ENCODE data around the gene INSR.

INSR gene

GRCh38 chr19:7295912-7296536 is 1.8 kb upstream of the INSR start:
- no peak for DNase-seq (ENCODE audit: low spot score)

GRCh38 chr19:7294558-7295212 is 471 bp upstream of the INSR start:
- DNase-seq (ENCODE audit: low spot score) = peak; percentile 74

DNA sequence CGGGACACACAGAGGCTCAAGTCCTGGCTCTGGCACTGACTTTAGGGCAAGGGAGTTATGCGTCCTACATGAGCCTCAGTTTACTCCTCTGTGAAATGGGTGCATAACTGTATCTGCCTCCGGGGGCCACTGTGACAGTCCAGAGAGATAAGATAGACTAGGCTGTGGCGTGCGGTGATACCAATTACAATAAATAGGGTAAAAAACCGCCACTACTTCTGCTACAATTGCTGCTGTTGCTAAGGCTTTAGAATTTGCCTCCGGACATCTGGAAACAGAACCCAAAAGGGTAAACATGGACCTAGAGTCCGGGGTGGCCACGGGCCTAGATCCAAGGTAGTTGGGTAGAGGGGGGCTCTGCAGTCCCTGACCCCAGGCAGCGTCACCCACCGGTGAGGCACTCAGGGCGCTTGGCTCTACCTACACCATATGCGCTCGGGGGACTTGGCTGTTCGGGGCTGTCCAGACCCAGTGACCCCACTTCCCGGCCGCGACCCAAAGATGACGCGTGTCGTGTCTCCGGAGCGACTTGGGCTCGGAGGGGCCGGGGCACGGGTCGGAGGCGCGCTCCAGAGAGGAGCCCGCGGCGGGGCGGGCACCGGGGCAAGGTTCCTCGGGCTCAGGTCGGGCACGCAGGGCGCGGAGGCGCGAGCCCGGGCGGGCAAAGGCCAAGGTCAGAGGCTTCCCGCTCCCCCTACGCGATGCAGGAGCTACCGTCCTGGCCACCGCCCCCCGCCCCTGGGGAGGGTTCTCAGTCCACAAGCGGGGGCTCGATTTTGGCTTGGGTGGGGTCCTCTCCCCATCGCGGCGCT is 1.1 kb downstream of the INSR start:
- DNase-seq (ENCODE audit: low spot score) = no peak

DNA sequence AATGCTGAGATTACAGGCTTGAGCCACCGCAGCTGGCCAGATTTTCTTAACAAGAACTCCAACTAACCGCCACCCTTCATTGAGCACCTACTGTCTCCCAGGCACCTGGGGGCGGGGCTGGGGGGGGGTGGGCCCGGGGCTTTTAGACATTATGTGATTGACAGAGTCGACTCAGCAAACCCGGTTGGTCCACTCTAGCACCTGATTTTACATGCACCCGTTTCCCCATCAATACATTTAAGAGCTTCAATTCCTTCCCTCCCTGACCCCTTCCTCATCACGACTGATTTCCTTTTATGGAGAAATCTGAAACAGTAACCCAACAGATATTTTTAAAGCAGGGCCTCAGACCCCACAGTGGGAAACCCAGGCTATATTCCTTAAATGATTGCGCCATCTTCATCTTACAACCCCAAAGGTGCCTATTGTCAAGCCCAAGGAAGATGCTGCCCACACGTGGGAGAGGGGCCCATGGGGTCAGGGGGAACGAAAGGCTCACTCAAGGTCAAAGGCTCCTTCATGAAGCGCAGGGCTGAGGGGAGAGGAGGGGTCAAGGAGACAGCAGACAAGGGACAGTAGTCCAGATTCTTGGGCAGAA is 1.8 kb downstream of the INSR start:
- no peak for DNase-seq (ENCODE audit: low spot score)

DNA sequence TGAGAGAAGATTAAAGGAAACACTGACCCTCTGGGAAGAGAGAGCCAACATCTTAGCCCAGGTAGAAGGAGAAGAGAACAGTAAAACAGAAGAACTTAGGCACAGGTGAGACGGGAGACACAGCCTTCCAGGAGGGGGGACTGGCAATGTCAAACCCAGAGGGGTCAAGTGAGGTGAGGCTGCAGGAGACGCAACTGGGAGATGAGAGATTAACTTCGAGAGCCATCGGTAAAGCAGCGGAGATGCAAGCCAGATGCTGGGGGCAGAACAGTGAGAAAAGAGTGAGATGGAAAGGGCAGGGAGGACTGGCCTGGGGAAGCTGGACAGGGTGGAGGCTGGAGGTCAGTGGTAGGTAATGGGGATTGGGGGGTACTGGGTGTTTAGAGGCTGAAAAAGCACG is 5.2 kb downstream of the INSR start:
- DNase-seq (ENCODE audit: low spot score) = no peak

DNA sequence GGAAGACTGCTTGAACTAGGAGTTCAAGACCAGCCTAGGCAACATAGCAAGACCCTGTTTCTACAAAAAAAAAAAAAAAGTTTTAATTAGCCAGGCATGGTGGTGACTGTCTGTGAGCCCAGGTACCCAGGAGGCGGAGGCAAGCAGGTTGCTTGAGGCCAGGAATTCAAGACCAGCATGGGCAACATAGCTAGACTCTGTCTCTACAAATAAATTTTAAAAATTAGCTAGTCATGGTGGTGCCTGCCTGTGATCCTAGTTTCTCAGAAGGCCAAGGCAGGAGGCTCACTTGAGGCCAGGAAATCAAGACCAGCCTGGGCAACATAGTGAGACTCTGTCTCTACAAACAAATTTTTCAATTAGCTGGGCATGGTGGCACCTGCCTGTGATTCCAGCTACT is 6.1 kb downstream of the INSR start:
- no peak for DNase-seq (ENCODE audit: low spot score)

GRCh38 chr19:7287722-7288121 is 6.5 kb downstream of the INSR start:
- no peak for DNase-seq (ENCODE audit: low spot score)

GRCh38 chr19:7280940-7281666 is 13.1 kb downstream of the INSR start:
- no peak for DNase-seq (ENCODE audit: low spot score)

DNA sequence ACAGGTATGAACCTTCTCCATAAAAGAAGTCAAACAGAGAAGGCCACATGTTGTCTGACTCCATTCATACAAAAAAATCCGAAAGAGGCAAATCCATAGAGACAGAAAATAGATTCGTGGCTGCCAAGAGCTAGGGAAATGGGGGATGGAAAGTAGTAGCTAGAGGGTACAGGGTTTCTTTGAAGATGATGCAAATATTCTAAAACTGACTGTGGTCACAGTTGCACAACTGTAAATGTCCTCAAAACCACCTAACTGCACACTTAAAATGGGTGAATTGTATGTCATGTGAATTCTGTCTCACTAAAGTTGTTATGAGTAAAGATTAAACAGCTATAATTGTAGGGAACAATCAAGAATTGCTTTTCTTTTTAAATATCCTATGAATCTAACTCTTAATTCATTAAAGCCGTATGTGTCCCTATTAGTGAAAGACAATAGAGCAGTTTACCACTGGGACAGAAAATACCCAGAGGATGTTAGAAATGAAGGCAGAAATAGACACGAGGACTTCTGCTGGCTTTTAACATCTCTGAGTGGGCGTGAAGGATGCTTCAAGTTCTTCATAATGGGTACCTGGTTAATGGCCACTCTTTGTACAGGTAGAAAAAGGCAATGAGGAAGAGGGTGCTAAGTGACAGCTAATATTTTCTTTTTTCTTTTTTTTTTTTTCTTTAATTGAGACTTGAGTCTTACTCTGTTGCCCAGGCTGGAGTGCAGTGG is 21.2 kb downstream of the INSR start:
- DNase-seq (ENCODE audit: low spot score) = no peak

GRCh38 chr19:7268705-7269098 is 25.5 kb downstream of the INSR start:
- no peak for DNase-seq (ENCODE audit: low spot score)

DNA sequence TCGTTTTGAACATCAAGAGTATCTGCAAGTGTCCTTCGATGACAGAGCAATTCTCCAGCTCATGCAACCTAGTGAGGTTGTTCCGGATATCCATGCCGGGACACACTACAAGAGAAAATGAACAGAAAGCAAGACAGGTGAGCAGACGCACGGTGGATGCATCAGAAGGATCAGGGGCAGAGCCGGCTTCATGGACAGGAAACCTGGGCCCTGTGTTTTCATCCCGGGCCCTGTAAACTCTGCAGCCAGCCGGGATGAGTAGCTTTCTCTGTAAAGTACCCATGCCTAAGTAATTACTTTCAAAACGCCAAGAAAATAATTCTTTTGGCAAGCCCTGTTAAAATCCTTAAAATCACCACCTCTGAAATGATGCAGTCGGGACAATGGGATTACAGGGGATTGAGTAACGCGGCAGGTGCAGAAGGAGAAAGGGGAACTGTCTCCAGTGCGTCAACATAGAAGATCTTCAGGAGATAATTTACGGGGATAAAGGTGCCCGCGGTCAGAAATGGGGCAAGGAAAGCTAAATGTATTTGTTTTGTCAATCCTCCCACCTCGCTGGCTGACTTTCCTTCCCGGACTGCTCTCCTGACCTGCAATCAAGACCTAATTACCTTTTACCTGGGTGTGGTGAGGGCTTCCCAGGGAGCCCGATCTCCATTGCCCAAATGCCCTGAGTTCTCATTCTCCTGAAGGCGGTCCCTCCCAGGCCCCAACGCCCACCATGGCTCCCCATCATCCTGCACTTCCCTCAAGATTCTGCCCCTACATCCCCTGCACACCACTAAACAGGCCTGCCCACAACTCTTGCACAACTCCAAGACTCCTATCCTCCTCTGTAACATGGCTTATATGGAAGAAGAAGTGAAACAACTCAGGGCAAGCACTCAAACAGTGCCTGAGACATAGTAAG is 26.2 kb downstream of the INSR start:
- DNase-seq (ENCODE audit: low spot score) = no peak

DNA sequence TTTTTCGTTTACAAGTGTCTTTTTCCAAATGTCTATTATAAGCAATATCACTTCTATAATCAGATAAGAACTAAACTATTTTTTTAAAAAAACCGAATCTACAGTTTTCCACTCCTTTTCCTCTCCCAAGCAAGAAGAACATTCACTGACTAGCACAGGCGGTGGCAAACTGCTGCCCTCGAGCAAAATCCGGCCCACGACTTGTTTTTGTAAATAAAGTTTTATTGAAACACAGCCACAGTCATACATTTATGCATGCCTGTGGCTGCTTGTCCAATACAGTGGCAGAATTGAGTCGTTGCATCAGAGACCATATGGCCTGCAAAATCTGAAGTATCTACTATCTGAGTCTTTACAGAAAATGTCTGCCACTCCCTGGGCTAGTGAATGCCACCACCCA is 27.4 kb downstream of the INSR start:
- DNase-seq (ENCODE audit: low spot score) = no peak

GRCh38 chr19:7265963-7266362 is 28.3 kb downstream of the INSR start:
- no peak for DNase-seq (ENCODE audit: low spot score)

GRCh38 chr19:7264858-7265257 is 29.4 kb downstream of the INSR start:
- no peak for DNase-seq (ENCODE audit: low spot score)

DNA sequence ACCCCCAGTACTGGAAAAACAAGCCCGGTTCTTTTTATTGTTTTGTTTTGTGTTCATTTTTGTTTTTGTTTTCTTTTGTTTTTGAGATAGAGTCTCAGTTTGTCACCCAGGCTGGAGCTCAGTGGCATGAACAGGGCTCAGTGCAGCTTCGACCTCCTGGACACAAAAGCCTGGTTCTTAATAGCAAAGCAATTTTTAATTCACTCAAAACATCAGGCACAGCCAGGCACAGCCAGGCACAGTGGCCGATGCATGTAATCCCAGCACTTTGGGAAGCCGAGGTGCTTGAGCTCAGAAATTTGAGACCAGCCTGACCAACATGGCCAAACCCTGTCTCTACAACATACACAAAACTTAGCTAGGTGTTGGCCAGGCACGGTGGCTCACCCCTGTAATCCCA is 30.7 kb downstream of the INSR start:
- no peak for DNase-seq (ENCODE audit: low spot score)

DNA sequence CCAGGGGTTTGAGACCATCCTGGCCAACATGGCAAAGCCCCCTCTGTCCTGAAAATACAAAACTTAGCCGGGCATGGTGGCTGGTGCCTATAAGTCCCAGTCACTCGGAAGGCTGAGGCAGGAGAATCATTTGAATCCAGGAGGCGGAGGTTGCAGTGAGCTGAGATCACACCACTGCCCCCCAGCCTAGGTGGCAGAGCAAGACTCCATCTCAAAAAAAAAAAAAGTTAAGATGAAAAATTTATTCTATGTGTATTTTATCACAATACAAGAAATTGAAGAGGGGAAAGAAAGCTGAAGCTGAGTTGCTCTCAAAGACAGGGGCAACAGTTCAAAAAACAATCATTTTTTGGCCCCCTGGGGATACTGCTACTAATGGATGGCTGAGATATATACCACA is 31.1 kb downstream of the INSR start:
- no peak for DNase-seq (ENCODE audit: low spot score)

DNA sequence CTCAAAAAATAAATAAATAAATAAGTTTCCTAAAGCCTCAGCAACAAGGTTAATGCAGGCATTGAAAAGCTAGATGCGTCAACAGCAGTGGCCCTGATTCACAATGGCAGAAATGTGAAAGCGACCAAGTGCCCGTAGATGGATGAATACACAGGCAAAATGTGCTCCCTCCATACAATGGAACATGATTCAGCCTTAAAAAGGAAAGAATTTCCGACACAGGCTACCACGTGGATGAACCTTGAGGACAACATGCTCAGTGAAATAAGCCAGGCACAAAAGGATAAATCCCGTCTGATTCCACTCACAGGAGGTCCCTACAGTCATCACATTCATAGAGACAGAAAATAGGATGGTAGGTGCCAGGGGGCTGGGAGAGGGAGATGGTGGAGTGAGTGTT is 31.7 kb downstream of the INSR start:
- no peak for DNase-seq (ENCODE audit: low spot score)

DNA sequence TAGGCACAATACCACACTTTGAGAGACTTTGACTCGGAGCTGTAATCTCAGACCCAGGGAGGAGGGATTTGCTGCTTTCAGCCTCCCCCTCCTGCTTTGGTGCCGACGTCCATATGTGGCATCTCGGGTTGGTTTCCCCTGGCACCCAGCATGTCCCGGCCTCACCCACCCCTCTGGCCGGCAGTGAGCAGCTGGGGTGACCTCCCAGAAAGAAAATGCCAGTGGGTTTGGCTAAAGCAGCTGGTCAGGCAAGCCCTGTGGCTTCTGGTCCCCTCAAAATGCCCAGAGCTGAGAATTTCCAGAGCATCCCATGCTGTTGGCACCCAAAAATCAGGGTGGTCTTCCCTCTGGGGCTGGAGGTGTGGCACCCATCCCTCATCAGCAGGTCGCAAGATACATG is 34.1 kb downstream of the INSR start:
- DNase-seq (ENCODE audit: low spot score) = no peak

DNA sequence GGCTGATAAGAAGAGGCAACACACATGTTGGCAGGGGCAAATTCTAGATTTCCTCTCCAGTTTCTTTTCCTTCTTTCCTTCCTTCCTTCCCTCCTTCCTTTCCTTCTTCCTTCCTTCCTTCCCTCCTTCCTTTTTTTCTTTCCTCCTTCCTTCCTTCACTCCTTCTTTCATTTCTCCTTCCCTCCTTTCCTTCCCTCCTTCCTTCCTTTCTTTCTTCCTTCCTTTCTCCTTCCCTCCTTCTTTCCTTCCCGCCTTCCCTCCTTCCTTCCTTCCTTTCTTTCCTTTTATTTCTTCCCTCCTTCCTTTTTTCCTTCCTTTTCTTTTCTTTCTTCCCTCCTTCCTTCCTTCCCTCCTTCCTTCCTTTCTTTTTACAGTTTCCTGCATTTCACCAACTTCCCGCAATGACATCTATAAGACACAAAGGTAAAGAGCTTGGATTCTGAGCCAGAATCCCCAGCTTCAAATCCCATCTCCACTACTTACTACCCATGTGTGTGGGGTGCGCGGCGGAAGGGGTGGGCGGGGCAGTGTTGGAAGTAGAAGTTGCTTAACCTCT is 35.3 kb downstream of the INSR start:
- DNase-seq (ENCODE audit: low spot score) = no peak

Data from SW480 (cell line).